A673 (cell line): Measurements from ENCODE around the gene PCDH7. TPM values are rescaled to one million over a fixed set of nuclear protein-coding genes. Genes with fewer than 3 reads are reported as not detected.

Experiments
- BruUV-seq: library from RNA; stranded (reverse); fragments of 400-500 nt; replicated peaks from 2 replicates; lab custom pipeline; 2021; lab: Mats Ljungman, UMichigan
- CTCF ChIA-PET: fragments of 300-600 bp; sonication (Branson Sonifier 250); formaldehyde crosslinking; loops from one replicate; lab custom pipeline; 2022; ENCODE audit warnings: antibody characterized with exemption; lab: Charles Lee
- POLR2A ChIA-PET: fragments of 300-600 bp; sonication (Branson Sonifier 250); formaldehyde crosslinking; loops from one replicate; lab custom pipeline; 2022; ENCODE audit warnings: antibody characterized with exemption; ENCODE audit not compliant: low non-redundant PET; lab: Charles Lee
- DNase-seq: peaks from one replicate; pipeline ENCODE4 v3.0.0-alpha.2; 2015; ENCODE audit warnings: low spot score
- H3K27ac ChIP-seq: fragments of 200-600 bp; sonication (generic); 2 replicates; pipeline ENCODE4 v1.5.1; 2016; ENCODE audit warnings: mixed run types, low read depth, mild to moderate bottlenecking, mixed read lengths, antibody characterized with exemption, low read length; ENCODE audit not compliant: poor library complexity, severe bottlenecking
- H3K27me3 ChIP-seq: fragments of 200-600 bp; sonication (generic); replicated peaks from 2 replicates; pipeline ENCODE4 v1.6.1; 2017; ENCODE audit warnings: mixed run types, low read depth, mild to moderate bottlenecking, mixed read lengths, antibody characterized with exemption, low read length; ENCODE audit not compliant: insufficient read depth, poor library complexity
- H3K36me3 ChIP-seq: fragments of 200-600 bp; sonication (generic); 2 replicates; pipeline ENCODE4 v1.6.1; 2016; ENCODE audit warnings: mixed run types, mild to moderate bottlenecking, mixed read lengths, antibody characterized with exemption, low read length; ENCODE audit not compliant: insufficient read depth, poor library complexity, severe bottlenecking
- H3K4me1 ChIP-seq: fragments of 200-600 bp; sonication (generic); 2 replicates; pipeline ENCODE4 v1.6.1; 2017; ENCODE audit warnings: mixed run types, mild to moderate bottlenecking, mixed read lengths, antibody characterized with exemption, low read length; ENCODE audit not compliant: insufficient read depth, poor library complexity, severe bottlenecking
- H3K4me3 ChIP-seq: fragments of 200-600 bp; sonication (generic); 2 replicates; pipeline ENCODE4 v1.5.1; 2016; ENCODE audit warnings: low read depth, mixed run types, mild to moderate bottlenecking, mixed read lengths, low read length; ENCODE audit not compliant: poor library complexity, severe bottlenecking
- H3K9me3 ChIP-seq: fragments of 200-600 bp; sonication (generic); 2 replicates; pipeline ENCODE4 v1.6.1; 2016; ENCODE audit warnings: mixed run types, low read depth, mild to moderate bottlenecking, mixed read lengths, antibody characterized with exemption, low read length; ENCODE audit not compliant: poor library complexity, severe bottlenecking
- EZH2 ChIP-seq: fragments of 200-600 bp; sonication (generic); IDR thresholded peaks from 2 replicates; pipeline ENCODE4 v1.6.1; 2017; ENCODE audit warnings: borderline replicate concordance, low read depth, mild to moderate bottlenecking, mixed read lengths, antibody characterized with exemption, low read length; ENCODE audit not compliant: poor library complexity, severe bottlenecking
- intact Hi-C: fragments of 100-400 bp; cut with micrococcal nuclease; formaldehyde crosslinking; loops from one replicate; pipeline ENCODE4 v1.10.0; 2022; ENCODE audit not compliant: unreplicated experiment
- total RNA-seq: library from RNA; stranded (reverse); gene quantifications from 2 replicates; pipeline ENCODE4 v1.2.3, GENCODE V29; 2021
- TF ChIP-seq, protein P1 (sequence below): fragments of 300-800, 200-600 bp; sonication (generic); conservative IDR thresholded peaks from 2 replicates; pipeline ENCODE4 v1.5.1; 2017; ENCODE audit warnings: low read depth, mild to moderate bottlenecking, antibody characterized with exemption, low read length, moderate library complexity, mixed read lengths

The PCDH7 gene
- total RNA-seq, 1 experiment from 2014 or later: 218 TPM

DNA sequence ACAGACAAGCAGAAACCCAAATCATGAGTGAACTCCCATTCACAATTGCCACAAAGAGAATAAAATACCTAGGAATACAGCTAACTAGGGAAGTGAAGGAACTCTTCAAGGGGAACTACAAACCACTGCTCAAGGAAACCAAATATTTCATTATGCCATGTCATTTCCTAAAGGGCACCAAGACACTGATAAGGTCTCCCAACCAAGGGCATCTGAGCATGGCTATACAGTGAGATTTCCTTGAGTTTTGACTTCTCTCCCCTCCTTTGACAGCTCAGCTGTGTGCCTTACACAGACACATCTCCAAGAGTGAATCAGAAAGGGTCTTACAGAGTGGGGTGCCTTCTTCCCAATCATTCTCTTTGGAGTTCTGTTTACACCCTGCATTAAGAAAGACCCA is 40.4 kb downstream of the PCDH7 start:
- Histone ChIP-seq H3K9me3 (no peaks in the 10 kb centered on the region), H3K36me3 (no peaks in the 10 kb centered on the region), H3K4me3 (no peak overlapping the region), H3K27ac (no peak overlapping the region), H3K4me1 (peaks cover 67% of the 10 kb centered on the region), H3K27me3 (no peaks in the 10 kb centered on the region)
- no peak for DNase-seq
- TF ChIP-seq, protein P1, sequence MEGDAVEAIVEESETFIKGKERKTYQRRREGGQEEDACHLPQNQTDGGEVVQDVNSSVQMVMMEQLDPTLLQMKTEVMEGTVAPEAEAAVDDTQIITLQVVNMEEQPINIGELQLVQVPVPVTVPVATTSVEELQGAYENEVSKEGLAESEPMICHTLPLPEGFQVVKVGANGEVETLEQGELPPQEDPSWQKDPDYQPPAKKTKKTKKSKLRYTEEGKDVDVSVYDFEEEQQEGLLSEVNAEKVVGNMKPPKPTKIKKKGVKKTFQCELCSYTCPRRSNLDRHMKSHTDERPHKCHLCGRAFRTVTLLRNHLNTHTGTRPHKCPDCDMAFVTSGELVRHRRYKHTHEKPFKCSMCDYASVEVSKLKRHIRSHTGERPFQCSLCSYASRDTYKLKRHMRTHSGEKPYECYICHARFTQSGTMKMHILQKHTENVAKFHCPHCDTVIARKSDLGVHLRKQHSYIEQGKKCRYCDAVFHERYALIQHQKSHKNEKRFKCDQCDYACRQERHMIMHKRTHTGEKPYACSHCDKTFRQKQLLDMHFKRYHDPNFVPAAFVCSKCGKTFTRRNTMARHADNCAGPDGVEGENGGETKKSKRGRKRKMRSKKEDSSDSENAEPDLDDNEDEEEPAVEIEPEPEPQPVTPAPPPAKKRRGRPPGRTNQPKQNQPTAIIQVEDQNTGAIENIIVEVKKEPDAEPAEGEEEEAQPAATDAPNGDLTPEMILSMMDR: no peak
- TF ChIP-seq EZH2: no peak
- POLR2A ChIA-PET: no interaction called here
- BruUV-seq: no TSS peak
- intact Hi-C loops: no loop called here
- CTCF ChIA-PET: no interaction called here

- no peak for DNase-seq
- POLR2A ChIA-PET: no interaction called here
- CTCF ChIA-PET: no interaction called here
- Histone ChIP-seq H3K27me3 (no peaks in the 10 kb centered on the region), H3K36me3 (no peaks in the 10 kb centered on the region), H3K9me3 (no peaks in the 10 kb centered on the region), H3K4me3 (no peak overlapping the region), H3K27ac (no peak overlapping the region), H3K4me1 (peaks cover 74% of the 10 kb centered on the region)
- intact Hi-C loops: no loop called here
- no TSS peak for BruUV-seq
- no peak for TF ChIP-seq EZH2
- TF ChIP-seq, protein P1: no peak
These were observed 43.2 kb downstream of the PCDH7 start for GRCh38 chr4:30763321-30763727.

DNA sequence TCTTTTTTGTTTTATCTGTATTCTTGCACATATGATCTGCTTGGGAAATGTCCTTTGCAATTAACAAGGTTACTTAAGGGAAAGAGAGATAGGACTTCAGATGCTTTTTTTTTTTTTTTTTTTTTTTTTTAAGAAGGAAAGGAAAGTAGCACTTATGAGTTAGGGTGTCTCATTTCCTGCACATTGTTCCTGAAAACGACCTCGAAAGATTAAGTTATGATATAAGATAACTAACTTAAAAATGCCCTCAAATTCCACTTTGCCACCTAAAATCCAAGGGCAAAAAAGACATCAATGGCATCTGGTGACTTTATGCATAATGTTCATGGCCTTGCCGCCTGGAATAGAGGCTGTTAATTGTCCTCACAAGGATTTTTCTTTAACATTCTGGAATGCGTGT is 44.9 kb downstream of the PCDH7 start:
- Histone ChIP-seq H3K4me1 (peaks cover 91% of the 10 kb centered on the region), H3K9me3 (no peaks in the 10 kb centered on the region), H3K27ac (no peak overlapping the region), H3K4me3 (no peak overlapping the region), H3K36me3 (no peaks in the 10 kb centered on the region), H3K27me3 (no peaks in the 10 kb centered on the region)
- intact Hi-C loops: loop anchor here (5.0 kb wide), 2 partner anchors 43 to 158 kb away; partner anchors contain the start of gene PCDH7
- TF ChIP-seq, protein P1: no peak
- no peak for TF ChIP-seq EZH2
- CTCF ChIA-PET: no interaction called here
- POLR2A ChIA-PET: interaction anchor here (0.7 kb wide), 1 partner anchor 46 kb away, joined by 4 read pairs; no protein-coding TSS in a partner anchor
- peak; percentile 59 for DNase-seq
- no TSS peak for BruUV-seq
